Adrenal gland (tissue), 5 donors: ENCODE data around the gene NEIL3.

ENCODE experiments used
- CTCF ChIP-seq, 6 experiments: fragments of 450-650 bp in 4 of 6; fragments of 200-600 bp in 2 of 6; sonication (generic) in 1 of 6; IDR thresholded peaks; 1 replicate in 5 of 6; 2 replicates in 1 of 6; pipeline versions ENCODE4 v1.5.1 to v1.8.0; 2016 to 2021; ENCODE audit warnings: antibody characterized with exemption in 6 of 6, mild to moderate bottlenecking in 2 of 6, moderate library complexity in 1 of 6
- POLR2A ChIP-seq, 2 donors: fragments of 450-650 bp; IDR thresholded peaks; one replicate each; pipeline ENCODE4 v1.6.1; 2017; ENCODE audit warnings: antibody characterized with exemption in 2 of 2, mild to moderate bottlenecking in 2 of 2, moderate library complexity in 1 of 2
- donor health status: DM: no; HTN: no; CAD: no.

GRCh38 chr4:177302371-177303100 lies 7.1 kb upstream of the NEIL3 start:
- TF ChIP-seq CTCF (IDR thresholded peaks at IDR 0.05) = no peak
- TF ChIP-seq POLR2A (IDR thresholded peaks at IDR 0.05) = no peak
